Stomach (tissue), 9 donors: ENCODE results near the gene MINDY3. TPM values are rescaled to one million over a fixed set of nuclear protein-coding genes. Genes with fewer than 3 reads are reported as not detected.

ENCODE experiments used
- DNase-seq, 2 donors: peaks; one replicate each; pipeline versions ENCODE4 v3.0.0 to v3.0.0-alpha.2; 2013 to 2019
- H3K27ac ChIP-seq, 5 donors: fragments of 200-600 bp in 4 of 5; sonication (generic) in 4 of 5; one replicate each; pipeline ENCODE4 v1.5.1; 2013 to 2019; ENCODE audit warnings: mild to moderate bottlenecking in 1 of 5, moderate library complexity in 1 of 5
- H3K27me3 ChIP-seq, 3 donors: fragments of 200-600 bp; sonication (generic); one replicate each; pipeline ENCODE4 v1.5.1; 2017 to 2019; ENCODE audit warnings: mixed run types in 1 of 3
- H3K36me3 ChIP-seq, 4 donors: fragments of 200-600 bp; sonication (generic); 1 replicate in 3 of 4; 2 replicates in 1 of 4; pipeline ENCODE4 v1.5.1; 2016 to 2019
- H3K4me1 ChIP-seq, 4 donors: fragments of 200-600 bp; sonication (generic); one replicate each; pipeline ENCODE4 v1.5.1; 2016 to 2019
- H3K4me3 ChIP-seq, 4 donors: fragments of 200-600 bp; sonication (generic) in 3 of 4; one replicate each; pipeline ENCODE4 v1.5.1; 2016 to 2019; ENCODE audit warnings: mild to moderate bottlenecking in 1 of 4
- H3K9me3 ChIP-seq, 4 donors: fragments of 200-600 bp; sonication (generic); one replicate each; pipeline ENCODE4 v1.5.1; 2016 to 2019
- CTCF ChIP-seq, 7 experiments: fragments of 450-650 bp in 4 of 7; fragments of 200-600 bp in 3 of 7; sonication (generic) in 3 of 7; IDR thresholded peaks; one replicate each; pipeline ENCODE4 v1.5.1; 2016 to 2019; ENCODE audit warnings: antibody characterized with exemption in 7 of 7, control low read depth in 2 of 7, mild to moderate bottlenecking in 1 of 7
- EP300 ChIP-seq: sonication (generic); formaldehyde crosslinking; IDR thresholded peaks from one replicate; pipeline ENCODE4 v1.6.1; 2017; ENCODE audit warnings: antibody characterized with exemption
- POLR2A ChIP-seq, 4 donors: fragments of 450-650 bp; IDR thresholded peaks; one replicate each; pipeline ENCODE4 v1.6.1; 2016; ENCODE audit warnings: antibody characterized with exemption in 4 of 4, control low read depth in 2 of 4, mild to moderate bottlenecking in 1 of 4, moderate library complexity in 1 of 4
- POLR2AphosphoS5 ChIP-seq, 3 donors: sonication (generic); formaldehyde crosslinking; IDR thresholded peaks; one replicate each; pipeline ENCODE4 v1.6.1; 2016; ENCODE audit warnings: antibody characterized with exemption in 3 of 3
- WGBS, 5 donors: extraction: QIAGEN DNeasy Blood & Tissue Kit in 3 of 5; methylation state at CpG; one replicate each; pipeline versions ENCODE4 v1.1.5 to v1.1.7; 2013 to 2018; 5-methylcytosine and 5-hydroxymethylcytosine counted together
- intact Hi-C: fragments of 100-400 bp; cut with DNase I; formaldehyde crosslinking; loops from one replicate; pipeline ENCODE4 v1.15.1; 2023; ENCODE audit warnings: low total_unique reads
- polyA plus RNA-seq, 3 donors: library from polyadenylated mRNA; stranded (reverse); fragments of 200-250 nt; gene quantifications; one replicate each; pipeline ENCODE4 v1.2.3, GENCODE V29; 2013
- total RNA-seq, 5 donors: library from RNA; depleted of rRNA; stranded (reverse); fragments of >200 nt; gene quantifications; one replicate each; pipeline versions ENCODE4 v1.1.0 to v1.2.3, GENCODE V29; 2014 to 2016
- donor health status: healthy with polysubstance abuse.
- donor health status: Bipolar disorder and iron deficiency.
- donor health status: healthy.

Gene MINDY3
- total and polyA plus RNA-seq, 8 donors: 7.6 to 55.4 (median 17.6) TPM

GRCh38 chr10:15805395-15806058 is 54.8 kb downstream of the MINDY3 start:
- TF ChIP-seq EP300 (no peak), POLR2AphosphoS5 (IDR thresholded peaks at IDR 0.05) (no peak), CTCF (IDR thresholded peaks at IDR 0.05) (no peak), POLR2A (IDR thresholded peaks at IDR 0.05) (no peak)
- intact Hi-C loops: no loop called here
- Histone ChIP-seq H3K9me3 (peaks cover 0 to 10% (median 7%) of the 10 kb centered on the region in 4 donors), H3K36me3 (peaks cover 0 to 54% (median 37%) of the 10 kb centered on the region in 4 donors), H3K27me3 (no peaks in the 10 kb centered on the region), H3K27ac (no peak overlapping the region), H3K4me1 (peaks cover 0 to 8% (median 3%) of the 10 kb centered on the region in 4 donors), H3K4me3 (no peak overlapping the region)
- DNase-seq: no peak
- 87 to 93% (median 89%) methylated on average over 5 of the region's 5 CpGs for WGBS, 5 donors

GRCh38 chr10:15804109-15804508 is 56.2 kb downstream of the MINDY3 start:
- no peak for DNase-seq
- H3K27ac ChIP-seq: no peak overlapping the region
- intact Hi-C loops: no loop called here
- TF ChIP-seq CTCF (IDR thresholded peaks at IDR 0.05): no peak
- TF ChIP-seq POLR2AphosphoS5 (IDR thresholded peaks at IDR 0.05): no peak
- TF ChIP-seq EP300: no peak
- no peak for TF ChIP-seq POLR2A (IDR thresholded peaks at IDR 0.05)
- H3K27me3 ChIP-seq: no peaks in the 10 kb centered on the region
- peaks cover 0 to 59% (median 42%) of the 10 kb centered on the region in 4 donors for H3K36me3 ChIP-seq
- peaks cover 0 to 11% (median 8%) of the 10 kb centered on the region in 4 donors for H3K9me3 ChIP-seq
- WGBS, 5 donors: 92 to 96% (median 92%) methylated on average over 4 of the region's 4 CpGs
- peaks cover 0 to 8% (median 3%) of the 10 kb centered on the region in 4 donors for H3K4me1 ChIP-seq
- no peak overlapping the region for H3K4me3 ChIP-seq

GRCh38 chr10:15802375-15802949 is 57.8 kb downstream of the MINDY3 start:
- TF ChIP-seq CTCF (IDR thresholded peaks at IDR 0.05): no peak
- no peak for TF ChIP-seq POLR2AphosphoS5 (IDR thresholded peaks at IDR 0.05)
- H3K36me3 ChIP-seq: peaks cover 0 to 54% (median 40%) of the 10 kb centered on the region in 4 donors
- intact Hi-C loops: no loop called here
- no peak overlapping the region for H3K27ac ChIP-seq
- DNase-seq: no peak
- peaks cover 0 to 6% (median 0%) of the 10 kb centered on the region in 4 donors for H3K4me1 ChIP-seq
- H3K9me3 ChIP-seq: peaks cover 0 to 11% (median 8%) of the 10 kb centered on the region in 4 donors
- H3K4me3 ChIP-seq: no peak overlapping the region
- 53 to 84% (median 70%) methylated on average over 3 of the region's 3 CpGs for WGBS, 5 donors
- H3K27me3 ChIP-seq: no peaks in the 10 kb centered on the region

- peaks cover 0 to 6% (median 0%) of the 10 kb centered on the region in 4 donors for H3K4me1 ChIP-seq
- H3K9me3 ChIP-seq: peaks cover 0 to 11% (median 8%) of the 10 kb centered on the region in 4 donors
- H3K27me3 ChIP-seq: no peaks in the 10 kb centered on the region
- no peak for DNase-seq
- no peak overlapping the region for H3K4me3 ChIP-seq
- WGBS, 5 donors: 95 to 99% (median 97%) methylated on average over 3 of the region's 3 CpGs
- H3K27ac ChIP-seq: no peak overlapping the region
- intact Hi-C loops: no loop called here
- H3K36me3 ChIP-seq: peaks cover 0 to 48% (median 35%) of the 10 kb centered on the region in 4 donors
- TF ChIP-seq CTCF (IDR thresholded peaks at IDR 0.05) (no peak), EP300 (no peak), POLR2AphosphoS5 (IDR thresholded peaks at IDR 0.05) (no peak), POLR2A (IDR thresholded peaks at IDR 0.05) (no peak)
Measured at GRCh38 chr10:15801641-15802040, 58.7 kb downstream of the MINDY3 start.
